Measurements from ENCODE around the gene OR6M1. TPM values are rescaled to one million over a fixed set of nuclear protein-coding genes. Genes with fewer than 3 reads are reported as not detected.

OR6M1 gene
- total and polyA plus RNA-seq, 12 donors = not detected

- peaks cover 0 to 25% (median 7%) of the 10 kb centered on the region in 11 donors for H3K9me3 ChIP-seq
- H3K27ac ChIP-seq = no peak overlapping the region
- no peak for ATAC-seq
- no peak for DNase-seq
- H3K36me3 ChIP-seq = no peaks in the 10 kb centered on the region
- no peaks in the 10 kb centered on the region for H3K27me3 ChIP-seq
- TF ChIP-seq CTCF (IDR thresholded peaks at IDR 0.05) = no peak
- intact Hi-C loops (cut with DNase I) = no loop called here
- WGBS, 2 donors = 51 to 53% methylated on average over 1 of the region's 1 CpG
- H3K4me1 ChIP-seq = no peaks in the 10 kb centered on the region
- H3K4me3 ChIP-seq = no peak overlapping the region
Observed at GRCh38 chr11:123765601-123766000, 40.5 kb downstream of the OR6M1 start.

- intact Hi-C loops (cut with DNase I) = no loop called here
Observed at GRCh38 chr11:123762422-123762821, 43.7 kb downstream of the OR6M1 start.

GRCh38 chr11:123760894-123761293 is 45.3 kb downstream of the OR6M1 start:
- Histone ChIP-seq H3K4me3 (no peak overlapping the region), H3K9me3 (peaks cover 0 to 25% (median 7%) of the 10 kb centered on the region in 11 donors), H3K4me1 (no peaks in the 10 kb centered on the region), H3K27ac (no peak overlapping the region), H3K27me3 (peaks cover 0 to 7% (median 0%) of the 10 kb centered on the region in 7 donors), H3K36me3 (no peaks in the 10 kb centered on the region)
- intact Hi-C loops (cut with DNase I) = no loop called here
- ATAC-seq = no peak
- no peak for DNase-seq
- 91 to 92% methylated on average over 1 of the region's 1 CpG for WGBS, 2 donors
- no peak for TF ChIP-seq CTCF (IDR thresholded peaks at IDR 0.05)

More at GRCh38 chr11:123762422-123762821, 43.7 kb downstream of the OR6M1 start:
- Histone ChIP-seq H3K4me1 (no peaks in the 10 kb centered on the region), H3K9me3 (peaks cover 0 to 25% (median 7%) of the 10 kb centered on the region in 11 donors), H3K36me3 (no peaks in the 10 kb centered on the region), H3K4me3 (no peak overlapping the region), H3K27ac (no peak overlapping the region), H3K27me3 (peaks cover 0 to 5% (median 0%) of the 10 kb centered on the region in 7 donors)
- DNase-seq (no peak), ATAC-seq (no peak)
- TF ChIP-seq CTCF (IDR thresholded peaks at IDR 0.05) = no peak

- Histone ChIP-seq H3K27me3 (peaks cover 0 to 7% (median 0%) of the 10 kb centered on the region in 7 donors), H3K4me1 (no peaks in the 10 kb centered on the region), H3K36me3 (no peaks in the 10 kb centered on the region), H3K27ac (no peak overlapping the region), H3K9me3 (peaks cover 0 to 18% (median 7%) of the 10 kb centered on the region in 11 donors), H3K4me3 (no peak overlapping the region)
- TF ChIP-seq CTCF (IDR thresholded peaks at IDR 0.05) = no peak
- DNase-seq (no peak), ATAC-seq (no peak)
- WGBS, 2 donors = 73 to 74% methylated on average over 3 of the region's 3 CpGs
- intact Hi-C loops (cut with DNase I) = no loop called here
Observed at GRCh38 chr11:123757976-123758375, 48.2 kb downstream of the OR6M1 start.
